ENCODE measurements around the gene PDP2. TPM values are rescaled to one million over a fixed set of nuclear protein-coding genes. Genes with fewer than 3 reads are reported as not detected.

The PDP2 gene
- total RNA-seq, 1 experiment from 2014 or later: 23.1 TPM

DNA sequence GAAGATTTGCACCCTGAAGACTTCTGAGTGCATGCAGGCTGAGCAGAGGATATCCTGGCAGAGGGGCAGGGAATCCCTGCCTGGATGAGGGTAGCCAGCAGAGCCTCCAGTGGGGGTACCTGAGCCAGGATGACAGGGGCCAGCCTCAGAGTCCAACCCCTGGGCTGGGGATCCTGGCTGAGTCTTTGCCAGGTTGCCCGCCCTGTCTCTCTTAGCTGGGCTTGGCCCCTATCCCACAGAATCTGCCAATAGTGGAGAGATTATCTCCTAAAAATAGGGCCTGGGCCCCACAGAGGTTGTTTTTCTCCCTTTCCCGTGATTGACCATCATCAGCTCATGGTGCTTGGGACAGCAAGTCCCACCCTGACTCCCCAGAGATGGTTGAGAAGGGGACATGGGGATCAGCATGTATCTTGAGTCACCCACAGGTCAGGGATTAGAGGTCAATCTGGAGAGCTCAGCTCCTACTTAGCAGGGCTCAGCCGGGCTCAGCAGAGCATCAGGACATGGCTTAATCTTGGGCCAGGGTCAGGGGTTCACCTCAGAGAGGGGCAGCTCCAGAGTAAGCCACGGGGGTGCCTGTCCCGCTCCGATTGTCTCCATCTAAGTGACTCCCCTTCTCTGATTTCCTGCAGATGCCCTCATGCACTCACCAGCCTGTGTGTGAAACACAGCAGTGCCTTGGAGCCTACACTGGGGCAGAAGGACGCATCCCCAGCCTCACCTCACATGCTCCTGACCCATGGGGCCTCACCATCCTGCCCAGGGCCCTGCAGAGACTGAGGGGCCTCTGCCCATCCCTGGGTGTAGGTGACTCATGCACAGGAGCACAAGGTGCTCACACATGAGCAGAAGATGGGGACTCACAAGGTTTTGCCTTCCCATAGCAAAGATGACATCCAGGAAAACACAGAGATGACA lies 26.9 kb downstream of the PDP2 start:
- no peaks in the 10 kb centered on the region for H3K79me1 ChIP-seq (ENCODE audit: insufficient read depth, low read depth, low read length, poor library complexity, severe bottlenecking)
- no peak overlapping the region for H4K5ac ChIP-seq (ENCODE audit: insufficient read length, low read depth, low read length)
- Mint-ChIP-seq H3K4me1 (peaks cover 2 to 15% of the 10 kb centered on the region in 2 experiments; a peak in 3 of 4 replicates), H3K9me3 (no peaks in the 10 kb centered on the region), H3K36me3 (ENCODE audit: insufficient read depth in 1 of 3, low read depth in 3 of 3) (no peaks in the 10 kb centered on the region), H3K27me3 (ENCODE audit: low read depth) (peaks cover 26% of the 10 kb centered on the region), H3K27ac (no peak overlapping the region), H3K4me3 (no peak overlapping the region)
- DNase-seq: no peak
- no peaks in the 10 kb centered on the region for H3K79me2 ChIP-seq (ENCODE audit: insufficient read depth, low read length)
- H3K23ac ChIP-seq (ENCODE audit: insufficient read length, low read depth, low read length): no peak overlapping the region
- no peak overlapping the region for H4K8ac ChIP-seq (replicated peaks; ENCODE audit: insufficient read length, low read depth, low read length)
- H3K23me2 ChIP-seq (ENCODE audit: insufficient read length, low read depth, low read length, poor library complexity, severe bottlenecking): no peaks in the 10 kb centered on the region
- no peak overlapping the region for H3K4ac ChIP-seq (ENCODE audit: low read depth, low read length)
- H4K20me1 ChIP-seq (ENCODE audit: control insufficient read depth, insufficient read depth, insufficient read length): no peaks in the 10 kb centered on the region
- no peak overlapping the region for H2BK12ac ChIP-seq (ENCODE audit: insufficient read length, low read depth, low read length)
- H2BK120ac ChIP-seq (ENCODE audit: low read depth, low read length, poor library complexity, severe bottlenecking): no peak overlapping the region
- H2BK5ac ChIP-seq (ENCODE audit: insufficient read length, low read length): no peak overlapping the region
- WGBS (ENCODE audit: extremely low coverage, insufficient read length, low lambda C conversion rate): no CpG with 5 or more reads among the region's 7 CpGs
- H3K14ac ChIP-seq (ENCODE audit: insufficient read depth, low read length): no peak overlapping the region
- H3K9ac ChIP-seq (ENCODE audit: extremely low read depth, insufficient read length, low read length): no peak overlapping the region
- no peak overlapping the region for H2AFZ ChIP-seq (ENCODE audit: low read length)
- H3K4me2 ChIP-seq (ENCODE audit: insufficient read depth, insufficient read length, low read length): no peak overlapping the region
- no peak overlapping the region for H2BK20ac ChIP-seq (ENCODE audit: low read depth, low read length, poor library complexity, severe bottlenecking)
- no peak overlapping the region for H3T11ph ChIP-seq (ENCODE audit: low read length)
- no peaks in the 10 kb centered on the region for H3K27me3 ChIP-seq (ENCODE audit: insufficient read depth, low read length)
- TF ChIP-seq, protein P1, sequence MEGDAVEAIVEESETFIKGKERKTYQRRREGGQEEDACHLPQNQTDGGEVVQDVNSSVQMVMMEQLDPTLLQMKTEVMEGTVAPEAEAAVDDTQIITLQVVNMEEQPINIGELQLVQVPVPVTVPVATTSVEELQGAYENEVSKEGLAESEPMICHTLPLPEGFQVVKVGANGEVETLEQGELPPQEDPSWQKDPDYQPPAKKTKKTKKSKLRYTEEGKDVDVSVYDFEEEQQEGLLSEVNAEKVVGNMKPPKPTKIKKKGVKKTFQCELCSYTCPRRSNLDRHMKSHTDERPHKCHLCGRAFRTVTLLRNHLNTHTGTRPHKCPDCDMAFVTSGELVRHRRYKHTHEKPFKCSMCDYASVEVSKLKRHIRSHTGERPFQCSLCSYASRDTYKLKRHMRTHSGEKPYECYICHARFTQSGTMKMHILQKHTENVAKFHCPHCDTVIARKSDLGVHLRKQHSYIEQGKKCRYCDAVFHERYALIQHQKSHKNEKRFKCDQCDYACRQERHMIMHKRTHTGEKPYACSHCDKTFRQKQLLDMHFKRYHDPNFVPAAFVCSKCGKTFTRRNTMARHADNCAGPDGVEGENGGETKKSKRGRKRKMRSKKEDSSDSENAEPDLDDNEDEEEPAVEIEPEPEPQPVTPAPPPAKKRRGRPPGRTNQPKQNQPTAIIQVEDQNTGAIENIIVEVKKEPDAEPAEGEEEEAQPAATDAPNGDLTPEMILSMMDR (conservative IDR thresholded peaks at IDR 0.05): no peak
- H3K4me1 ChIP-seq (ENCODE audit: insufficient read depth, low read length): no peaks in the 10 kb centered on the region
- H3K27ac ChIP-seq (ENCODE audit: insufficient read length, low read depth, low read length): no peak overlapping the region
- no peak overlapping the region for H2BK15ac ChIP-seq (ENCODE audit: low read depth, low read length)
- H3K9me3 ChIP-seq (ENCODE audit: control insufficient read depth, low read depth, low read length): no peaks in the 10 kb centered on the region
- H4K91ac ChIP-seq (ENCODE audit: insufficient read length, low read depth, low read length): no peak overlapping the region
- no peak overlapping the region for H2AK5ac ChIP-seq (ENCODE audit: insufficient read length, low read length)
- no peak overlapping the region for H3K56ac ChIP-seq (ENCODE audit: insufficient read length, low read depth, low read length)
- no peak overlapping the region for H3K18ac ChIP-seq (ENCODE audit: insufficient read length, low read depth, low read length)
